ENCODE measurements around the gene OR4X2. TPM values are rescaled to one million over a fixed set of nuclear protein-coding genes. Genes with fewer than 3 reads are reported as not detected.
"Not testable (repeated sequence)": the region's sequence is repeated elsewhere in the genome, so short reads cannot be mapped to it uniquely, and the experiment has no call there.

Gene OR4X2
- not detected for total RNA-seq

DNA sequence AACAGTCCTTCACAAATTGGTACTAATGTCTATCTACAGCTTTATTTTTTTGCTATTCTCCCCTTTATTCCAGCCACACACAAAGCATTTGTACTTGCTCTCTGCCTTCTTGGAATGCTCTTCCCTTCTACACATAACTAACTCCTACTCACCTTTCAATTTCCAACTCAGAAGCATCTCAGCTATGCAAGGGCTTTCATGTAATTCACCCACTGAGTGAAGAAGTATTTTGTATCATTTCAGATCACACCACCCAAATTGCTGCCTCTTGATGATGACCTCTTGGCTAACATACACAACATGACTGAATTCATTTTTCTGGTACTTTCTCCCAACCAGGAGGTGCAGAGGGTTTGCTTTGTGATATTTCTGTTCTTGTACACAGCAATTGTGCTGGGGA, at the start of gene OR4X2:
TSS of gene OR4X2 (plus strand) at position 301 of the 400 bp plus-strand sequence. CDS start at position 301, 0 bp downstream.
- Mint-ChIP-seq H3K36me3 (no peaks in the 10 kb centered on the region), H3K9me3 (peaks cover 5% of the 10 kb centered on the region), H3K4me1 (no peaks in the 10 kb centered on the region), H3K27me3 (peaks cover 2% of the 10 kb centered on the region), H3K4me3 (no peak within 1 kb of the TSS), H3K27ac (no peak within 1 kb of the TSS)
- no peak for ATAC-seq (ENCODE audit: low read depth)
- no peak for DNase-seq
- POLR2A ChIA-PET: interaction anchor here (0.6 kb wide), 1 partner anchor 11 kb away, joined by 4 read pairs; no protein-coding TSS in a partner anchor

- no peak overlapping the region for H3K27ac Mint-ChIP-seq
- H3K4me1 Mint-ChIP-seq: no peaks in the 10 kb centered on the region
- H3K9me3 Mint-ChIP-seq: no peaks in the 10 kb centered on the region
- H3K4me3 Mint-ChIP-seq: no peak overlapping the region
- no peaks in the 10 kb centered on the region for H3K36me3 Mint-ChIP-seq
- ATAC-seq (ENCODE audit: low read depth) (no peak), DNase-seq (no peak)
- peaks cover 15% of the 10 kb centered on the region for H3K27me3 Mint-ChIP-seq
- POLR2A ChIA-PET: no interaction called here
Observed at GRCh38 chr11:48207881-48208280, 37.0 kb upstream of the OR4X2 start.

- ATAC-seq (ENCODE audit: low read depth) (no peak), DNase-seq (no peak)
- peaks cover under 1% of the 10 kb centered on the region for H3K9me3 Mint-ChIP-seq
- H3K27ac Mint-ChIP-seq: no peak overlapping the region
- H3K4me3 Mint-ChIP-seq: no peak overlapping the region
- peaks cover 14% of the 10 kb centered on the region for H3K27me3 Mint-ChIP-seq
- peaks cover under 1% of the 10 kb centered on the region for H3K4me1 Mint-ChIP-seq
- POLR2A ChIA-PET: no interaction called here
- H3K36me3 Mint-ChIP-seq: no peaks in the 10 kb centered on the region
Observed at GRCh38 chr11:48210052-48210451, 34.9 kb upstream of the OR4X2 start.

DNA sequence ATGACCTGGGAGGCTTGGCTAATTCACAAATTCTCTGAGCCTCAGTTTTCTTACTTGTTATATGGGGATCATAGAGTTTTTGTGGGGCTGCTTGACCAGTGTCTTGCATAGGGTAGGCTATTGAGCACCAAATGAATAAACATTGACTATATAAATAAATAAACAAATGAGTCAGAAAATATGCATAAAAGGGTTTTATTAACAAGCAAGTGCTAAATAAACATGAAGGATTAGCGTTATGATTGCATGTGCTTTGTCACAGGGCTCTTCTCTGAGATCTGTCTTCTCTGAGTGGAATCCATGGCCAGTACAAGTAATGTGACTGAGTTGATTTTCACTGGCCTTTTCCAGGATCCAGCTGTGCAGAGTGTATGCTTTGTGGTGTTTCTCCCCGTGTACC, 28.4 kb upstream of the OR4X2 start, which contains the start of gene OR4B1:
TSS of gene OR4B1 (plus strand) at position 301 of the 400 bp plus-strand sequence. CDS start at position 301, 0 bp downstream.
- Mint-ChIP-seq H3K27ac (no peak within 1 kb of the TSS), H3K27me3 (peaks cover 13% of the 10 kb centered on the region), H3K9me3 (peaks cover 2% of the 10 kb centered on the region), H3K4me1 (peaks cover 1% of the 10 kb centered on the region), H3K4me3 (no peak within 1 kb of the TSS), H3K36me3 (no peaks in the 10 kb centered on the region)
- DNase-seq: no peak
- ATAC-seq (ENCODE audit: low read depth): no peak
- POLR2A ChIA-PET: no interaction called here

GRCh38 chr11:48228761-48229160, 16.1 kb upstream of the OR4X2 start:
- no peaks in the 10 kb centered on the region for H3K36me3 Mint-ChIP-seq
- DNase-seq (no peak), ATAC-seq (ENCODE audit: low read depth) (no peak)
- H3K4me3 Mint-ChIP-seq: no peak overlapping the region
- H3K4me1 Mint-ChIP-seq: no peaks in the 10 kb centered on the region
- POLR2A ChIA-PET: no interaction called here
- peaks cover 4% of the 10 kb centered on the region for H3K9me3 Mint-ChIP-seq
- H3K27ac Mint-ChIP-seq: no peak overlapping the region
- H3K27me3 Mint-ChIP-seq: peaks cover 5% of the 10 kb centered on the region

GRCh38 chr11:48230057-48230456, 14.8 kb upstream of the OR4X2 start:
- ATAC-seq (ENCODE audit: low read depth); H3K36me3 Mint-ChIP-seq; H3K27ac Mint-ChIP-seq; POLR2A ChIA-PET; H3K27me3 Mint-ChIP-seq; H3K4me3 Mint-ChIP-seq; DNase-seq; H3K4me1 Mint-ChIP-seq; H3K9me3 Mint-ChIP-seq: not testable (repeated sequence)

GRCh38 chr11:48237727-48238126, 7.2 kb upstream of the OR4X2 start:
- H3K27me3 Mint-ChIP-seq: peaks cover 5% of the 10 kb centered on the region
- no peaks in the 10 kb centered on the region for H3K36me3 Mint-ChIP-seq
- ATAC-seq (ENCODE audit: low read depth) (no peak), DNase-seq (no peak)
- H3K4me3 Mint-ChIP-seq: no peak overlapping the region
- H3K9me3 Mint-ChIP-seq: peaks cover 4% of the 10 kb centered on the region
- H3K27ac Mint-ChIP-seq: no peak overlapping the region
- POLR2A ChIA-PET: no interaction called here
- H3K4me1 Mint-ChIP-seq: no peaks in the 10 kb centered on the region

- ATAC-seq (ENCODE audit: low read depth) (no peak), DNase-seq (no peak)
- no peaks in the 10 kb centered on the region for H3K36me3 Mint-ChIP-seq
- POLR2A ChIA-PET: no interaction called here
- H3K4me3 Mint-ChIP-seq: no peak overlapping the region
- no peaks in the 10 kb centered on the region for H3K4me1 Mint-ChIP-seq
- H3K27me3 Mint-ChIP-seq: peaks cover 2% of the 10 kb centered on the region
- H3K27ac Mint-ChIP-seq: no peak overlapping the region
- H3K9me3 Mint-ChIP-seq: peaks cover 3% of the 10 kb centered on the region
Observed at GRCh38 chr11:48242501-48242900, 2.4 kb upstream of the OR4X2 start.

DNA sequence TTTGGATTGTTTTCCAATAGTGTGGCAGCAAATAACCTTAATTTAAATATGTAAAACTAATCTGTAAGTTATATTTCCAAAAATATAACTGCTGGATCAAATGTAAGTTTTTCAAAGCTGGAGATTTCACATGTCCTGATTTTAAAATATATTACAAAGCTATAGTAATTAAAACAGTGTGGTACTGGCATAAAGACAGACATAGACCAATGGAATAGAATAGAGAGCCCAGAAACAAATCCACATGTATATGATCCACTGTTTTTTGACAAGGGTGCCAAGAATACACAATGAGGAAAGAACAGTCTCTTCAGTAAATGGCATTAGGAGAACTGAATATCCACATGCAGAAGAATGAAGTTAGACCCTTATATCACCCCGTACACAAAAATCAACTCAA, 4.0 kb downstream of the OR4X2 start:
- H3K27ac Mint-ChIP-seq: no peak overlapping the region
- DNase-seq (no peak), ATAC-seq (ENCODE audit: low read depth) (no peak)
- H3K36me3 Mint-ChIP-seq: no peaks in the 10 kb centered on the region
- POLR2A ChIA-PET: no interaction called here
- H3K27me3 Mint-ChIP-seq: peaks cover 4% of the 10 kb centered on the region
- H3K9me3 Mint-ChIP-seq: peaks cover 2% of the 10 kb centered on the region
- H3K4me3 Mint-ChIP-seq: no peak overlapping the region
- no peaks in the 10 kb centered on the region for H3K4me1 Mint-ChIP-seq

- no peak overlapping the region for H3K27ac Mint-ChIP-seq
- H3K4me1 Mint-ChIP-seq: no peaks in the 10 kb centered on the region
- no peak for ATAC-seq (ENCODE audit: low read depth)
- no peak for DNase-seq
- no peaks in the 10 kb centered on the region for H3K9me3 Mint-ChIP-seq
- POLR2A ChIA-PET: no interaction called here
- no peaks in the 10 kb centered on the region for H3K36me3 Mint-ChIP-seq
- H3K4me3 Mint-ChIP-seq: no peak overlapping the region
- H3K27me3 Mint-ChIP-seq: peaks cover 3% of the 10 kb centered on the region
Observed at GRCh38 chr11:48261600-48261999, 16.7 kb downstream of the OR4X2 start.

DNA sequence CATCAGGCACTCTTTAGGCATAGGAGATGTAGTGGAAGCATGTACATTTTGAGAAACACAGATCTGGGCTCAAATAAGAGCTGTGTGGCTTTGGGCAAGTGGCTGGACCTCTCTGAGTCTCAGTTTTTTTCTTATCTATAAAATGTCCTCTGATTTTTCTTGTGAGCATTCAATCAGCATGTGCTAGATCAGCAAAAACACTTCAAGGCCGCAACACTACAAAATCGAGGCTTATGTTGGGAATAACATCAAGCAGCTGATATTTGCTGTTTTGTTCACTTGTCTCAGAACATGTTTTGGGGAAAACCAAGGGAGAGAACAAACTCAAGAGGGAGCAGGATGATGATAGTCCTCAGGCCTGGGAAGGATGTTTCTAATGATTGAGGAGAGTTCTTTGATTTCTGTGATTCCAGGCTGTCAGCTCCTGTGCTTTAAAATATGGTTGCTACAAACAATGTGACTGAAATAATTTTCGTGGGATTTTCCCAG, 18.6 kb downstream of the OR4X2 start, which contains the start of gene OR4X1:
TSS of gene OR4X1 (plus strand) at position 439 of the 489 bp plus-strand sequence. CDS start at position 439, 0 bp downstream.
- Mint-ChIP-seq H3K4me1 (no peaks in the 10 kb centered on the region), H3K27ac (no peak within 1 kb of the TSS), H3K36me3 (no peaks in the 10 kb centered on the region), H3K4me3 (no peak within 1 kb of the TSS), H3K9me3 (no peaks in the 10 kb centered on the region), H3K27me3 (peaks cover 3% of the 10 kb centered on the region)
- POLR2A ChIA-PET: no interaction called here
- DNase-seq (no peak), ATAC-seq (ENCODE audit: low read depth) (no peak)

GRCh38 chr11:48270621-48271020, 25.7 kb downstream of the OR4X2 start:
- POLR2A ChIA-PET: no interaction called here

GRCh38 chr11:48272606-48273005, 27.7 kb downstream of the OR4X2 start:
- H3K4me3 Mint-ChIP-seq: no peak overlapping the region
- no peak overlapping the region for H3K27ac Mint-ChIP-seq
- POLR2A ChIA-PET: no interaction called here
- H3K27me3 Mint-ChIP-seq: peaks cover under 1% of the 10 kb centered on the region
- H3K36me3 Mint-ChIP-seq: no peaks in the 10 kb centered on the region
- ATAC-seq (ENCODE audit: low read depth) (no peak), DNase-seq (no peak)
- no peaks in the 10 kb centered on the region for H3K4me1 Mint-ChIP-seq
- H3K9me3 Mint-ChIP-seq: no peaks in the 10 kb centered on the region

More at GRCh38 chr11:48270621-48271020, 25.7 kb downstream of the OR4X2 start:
- no peak overlapping the region for H3K27ac Mint-ChIP-seq
- no peaks in the 10 kb centered on the region for H3K9me3 Mint-ChIP-seq
- no peaks in the 10 kb centered on the region for H3K4me1 Mint-ChIP-seq
- no peaks in the 10 kb centered on the region for H3K36me3 Mint-ChIP-seq
- DNase-seq (no peak), ATAC-seq (ENCODE audit: low read depth) (no peak)
- no peaks in the 10 kb centered on the region for H3K27me3 Mint-ChIP-seq
- H3K4me3 Mint-ChIP-seq: no peak overlapping the region
